Measurements from ENCODE around the gene TNFAIP8. TPM values are rescaled to one million over a fixed set of nuclear protein-coding genes. Genes with fewer than 3 reads are reported as not detected.
A peak's percentile ranks its signal among the peaks of the same experiment; 100 is the strongest.

Gene TNFAIP8
- total RNA-seq, 1 experiment from 2014 or later: 45.3 TPM

DNA sequence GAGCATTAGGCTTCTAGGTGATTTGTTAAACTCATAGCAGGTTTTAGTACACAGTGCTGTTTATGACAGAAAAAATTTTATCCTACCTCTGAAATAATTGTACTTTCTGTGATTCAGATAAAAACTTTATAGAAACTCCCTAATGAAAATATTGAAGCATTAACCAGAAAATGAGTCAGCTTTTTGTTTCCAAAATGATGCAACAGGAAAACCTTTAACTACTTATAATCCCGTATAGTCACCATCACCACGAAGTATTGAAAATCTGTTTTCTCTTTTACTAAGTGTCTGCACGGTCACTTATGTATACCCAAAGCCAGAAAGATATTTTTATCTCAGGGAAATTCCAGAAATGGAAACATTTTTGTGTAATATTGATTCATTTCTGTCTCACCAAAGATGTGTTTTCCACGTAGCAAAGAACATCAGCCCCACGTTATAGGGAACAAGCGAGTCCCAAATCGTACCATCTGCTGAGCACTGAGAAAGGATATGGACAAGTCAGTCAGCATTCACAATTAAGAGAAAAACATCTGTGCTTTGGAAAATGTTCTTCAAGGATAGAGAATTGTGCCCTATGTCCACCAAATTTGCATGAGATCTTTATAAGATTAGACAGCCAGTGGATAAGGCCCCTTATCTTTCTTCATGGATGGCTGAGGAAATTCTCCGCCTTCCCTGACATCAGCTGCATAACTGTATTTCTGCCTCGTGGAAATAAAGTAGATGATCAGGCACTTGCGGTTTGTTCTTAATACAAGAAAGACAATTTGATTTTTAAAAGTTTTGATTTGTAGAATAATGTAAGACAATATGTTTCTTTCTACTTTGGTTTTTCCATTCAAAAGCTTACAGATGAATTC lies 41.9 kb downstream of the TNFAIP8 start:
- Histone ChIP-seq H3K27ac (no peak overlapping the region), H3K9me3 (replicated peaks) (no peaks in the 10 kb centered on the region), H3K4me3 (no peak overlapping the region), H3K27me3 (no peaks in the 10 kb centered on the region), H3K4me1 (peaks cover 7% of the 10 kb centered on the region; the same call in 1 of the 2 replicates), H3K36me3 (peaks cover 6% of the 10 kb centered on the region)
- no peak for DNase-seq

DNA sequence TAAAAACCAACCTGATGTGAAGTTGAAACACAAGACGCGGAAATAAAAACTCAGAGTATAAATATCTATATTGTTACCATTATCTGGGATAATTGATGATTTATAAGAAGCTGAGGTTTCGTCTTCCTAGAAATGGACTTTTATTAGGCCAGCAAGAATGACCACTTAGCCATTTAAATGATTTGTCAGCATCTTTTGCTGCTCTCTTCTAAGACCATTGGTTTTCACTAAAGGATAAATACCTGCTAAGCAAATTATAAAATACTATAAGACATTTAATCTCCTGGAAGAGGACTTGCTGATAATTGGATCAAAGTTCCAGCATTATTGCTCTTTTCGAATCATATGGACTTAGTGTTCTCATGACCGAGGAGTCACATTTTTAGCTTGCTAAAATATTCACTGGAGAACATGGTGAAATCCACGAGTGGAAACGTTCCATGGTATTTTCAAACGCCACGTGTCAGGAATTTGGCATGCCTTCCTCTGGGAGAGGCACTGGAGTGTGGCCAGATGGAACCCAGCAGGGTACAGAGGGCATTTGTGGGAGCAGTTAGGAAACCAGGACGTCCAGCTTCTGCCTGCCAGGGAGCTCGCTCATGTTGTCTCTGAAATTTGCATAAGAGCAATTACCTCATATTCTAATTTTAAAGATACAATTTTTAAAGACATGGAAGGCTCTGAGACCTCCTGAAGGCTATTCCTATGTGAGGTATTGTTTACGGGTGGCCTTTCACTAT lies 43.1 kb downstream of the TNFAIP8 start:
- H3K9me3 ChIP-seq (replicated peaks): no peaks in the 10 kb centered on the region
- no peak for DNase-seq
- H3K27me3 ChIP-seq: no peaks in the 10 kb centered on the region
- peaks cover 7% of the 10 kb centered on the region; the same call in 1 of the 2 replicates for H3K4me1 ChIP-seq
- no peak overlapping the region for H3K27ac ChIP-seq
- H3K4me3 ChIP-seq: no peak overlapping the region
- H3K36me3 ChIP-seq: no peaks in the 10 kb centered on the region; the same call in 1 of the 2 replicates

DNA sequence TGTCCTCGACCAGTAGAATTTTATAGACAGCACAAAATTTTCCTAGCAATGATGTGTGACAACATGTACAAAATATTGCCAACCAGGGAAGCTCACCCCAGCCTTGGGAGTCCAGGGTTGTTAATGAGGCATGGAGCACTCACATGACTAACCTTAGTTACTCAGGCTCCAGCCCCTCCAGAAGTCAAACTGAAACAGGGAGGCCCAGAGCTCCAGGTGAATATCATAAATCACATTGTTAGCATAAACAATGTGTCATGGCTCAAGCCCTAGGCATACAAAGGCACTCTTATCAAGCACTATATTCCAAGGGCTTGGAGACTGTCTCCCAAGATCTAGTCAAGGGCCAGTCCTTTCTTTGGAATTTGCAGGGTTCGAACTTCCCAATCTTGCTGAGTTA lies 44.4 kb downstream of the TNFAIP8 start:
- Histone ChIP-seq H3K27me3 (no peaks in the 10 kb centered on the region), H3K36me3 (no peaks in the 10 kb centered on the region), H3K27ac (no peak overlapping the region), H3K4me1 (peaks cover 7% of the 10 kb centered on the region; the same call in 1 of the 2 replicates), H3K4me3 (no peak overlapping the region), H3K9me3 (replicated peaks) (no peaks in the 10 kb centered on the region)
- peak in 1 of 2 experiments; percentile 39 for DNase-seq

DNA sequence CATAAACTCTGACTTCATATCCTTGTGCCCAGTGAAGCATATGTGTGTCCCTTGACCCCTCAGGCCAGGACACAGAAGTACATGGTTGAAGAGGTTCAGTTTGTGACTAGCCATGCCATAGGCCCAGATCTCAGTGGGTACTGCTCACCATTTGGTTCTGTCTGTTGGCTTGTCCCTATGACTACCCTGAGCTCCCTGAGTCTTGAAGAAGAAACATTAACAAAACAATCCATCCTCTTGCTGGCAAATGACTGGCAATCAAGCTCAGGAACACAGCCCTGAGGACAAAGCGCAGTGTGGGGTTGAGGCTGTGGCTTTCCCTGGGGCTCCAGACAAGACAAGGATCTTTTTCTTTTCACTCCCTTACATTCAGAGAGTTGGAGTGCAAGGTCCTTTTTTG lies 46.3 kb downstream of the TNFAIP8 start:
- DNase-seq: no peak
- no peaks in the 10 kb centered on the region for H3K27me3 ChIP-seq
- H3K36me3 ChIP-seq: no peaks in the 10 kb centered on the region
- no peak overlapping the region for H3K27ac ChIP-seq
- H3K9me3 ChIP-seq (replicated peaks): no peaks in the 10 kb centered on the region
- H3K4me1 ChIP-seq: peaks cover 7% of the 10 kb centered on the region; the same call in 1 of the 2 replicates
- H3K4me3 ChIP-seq: no peak overlapping the region

DNA sequence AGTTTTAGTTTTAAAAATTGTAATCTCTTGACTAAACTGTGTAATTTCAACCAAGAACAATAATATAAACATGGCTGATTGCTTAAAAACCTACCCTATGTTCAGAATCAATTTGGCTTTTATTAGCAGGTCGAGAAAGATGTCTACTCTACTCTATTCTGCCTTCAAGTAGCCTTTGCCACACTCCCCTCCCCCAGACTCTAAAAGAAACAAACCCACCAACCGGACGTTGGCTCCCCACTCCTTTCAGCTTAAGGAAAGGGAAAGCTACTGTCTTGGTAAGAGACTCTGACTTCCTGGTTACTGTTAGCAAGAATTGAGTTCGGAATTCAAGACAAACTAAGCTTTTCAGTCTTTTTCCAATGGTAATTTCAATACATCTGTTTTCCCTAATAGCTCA lies 46.7 kb downstream of the TNFAIP8 start:
- H3K4me3 ChIP-seq: no peak overlapping the region
- no peaks in the 10 kb centered on the region for H3K9me3 ChIP-seq (replicated peaks)
- H3K27me3 ChIP-seq: no peaks in the 10 kb centered on the region
- H3K36me3 ChIP-seq: no peaks in the 10 kb centered on the region
- peaks cover 7% of the 10 kb centered on the region; the same call in 1 of the 2 replicates for H3K4me1 ChIP-seq
- DNase-seq: no peak
- no peak overlapping the region for H3K27ac ChIP-seq

DNA sequence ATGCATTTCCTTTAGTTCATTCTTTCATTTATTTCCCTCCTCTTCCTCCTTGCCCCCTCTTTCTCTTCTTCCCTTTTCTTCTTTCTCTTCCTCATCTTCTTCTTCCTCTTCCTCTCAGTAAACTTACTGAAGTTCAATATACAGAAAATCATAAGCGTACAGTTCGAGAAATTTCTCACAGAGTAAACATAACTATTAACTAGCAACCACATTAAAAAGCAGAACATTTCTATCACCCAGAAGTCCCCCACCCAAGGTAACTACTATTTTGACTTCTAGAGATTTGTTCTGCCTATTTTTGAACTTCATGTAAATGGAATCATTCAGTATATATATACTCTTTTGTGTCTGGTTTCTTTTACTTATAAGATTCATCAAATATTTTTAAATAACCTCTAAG lies 48.2 kb downstream of the TNFAIP8 start:
- peaks cover 7% of the 10 kb centered on the region; the same call in 1 of the 2 replicates for H3K4me1 ChIP-seq
- no peak overlapping the region for H3K27ac ChIP-seq
- H3K27me3 ChIP-seq: no peaks in the 10 kb centered on the region
- no peaks in the 10 kb centered on the region for H3K36me3 ChIP-seq
- DNase-seq: no peak
- no peaks in the 10 kb centered on the region for H3K9me3 ChIP-seq (replicated peaks)
- no peak overlapping the region for H3K4me3 ChIP-seq

DNA sequence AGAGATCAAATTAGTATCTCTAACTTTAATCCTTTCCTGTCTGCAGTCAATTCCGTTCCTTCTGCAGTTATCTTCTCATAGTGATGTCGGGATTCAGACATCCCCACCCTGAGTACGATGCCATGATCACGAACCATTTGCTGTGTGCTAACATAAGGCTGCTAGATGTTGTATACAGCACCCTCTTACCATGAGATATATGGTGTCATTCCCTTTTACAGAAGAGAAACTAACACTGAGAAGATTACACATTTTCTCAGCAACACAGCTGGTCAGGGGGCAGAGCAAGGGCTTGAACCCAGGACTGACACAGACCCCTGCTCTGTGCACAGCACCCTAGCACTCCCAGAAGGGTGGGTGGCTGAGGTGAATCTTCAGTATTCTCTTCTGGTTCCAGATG lies 49.6 kb downstream of the TNFAIP8 start:
- Histone ChIP-seq H3K27me3 (no peaks in the 10 kb centered on the region), H3K36me3 (no peaks in the 10 kb centered on the region), H3K9me3 (replicated peaks) (no peaks in the 10 kb centered on the region), H3K4me3 (no peak overlapping the region), H3K4me1 (peaks cover 1% of the 10 kb centered on the region; the same call in 1 of the 2 replicates), H3K27ac (no peak overlapping the region)
- no peak for DNase-seq

DNA sequence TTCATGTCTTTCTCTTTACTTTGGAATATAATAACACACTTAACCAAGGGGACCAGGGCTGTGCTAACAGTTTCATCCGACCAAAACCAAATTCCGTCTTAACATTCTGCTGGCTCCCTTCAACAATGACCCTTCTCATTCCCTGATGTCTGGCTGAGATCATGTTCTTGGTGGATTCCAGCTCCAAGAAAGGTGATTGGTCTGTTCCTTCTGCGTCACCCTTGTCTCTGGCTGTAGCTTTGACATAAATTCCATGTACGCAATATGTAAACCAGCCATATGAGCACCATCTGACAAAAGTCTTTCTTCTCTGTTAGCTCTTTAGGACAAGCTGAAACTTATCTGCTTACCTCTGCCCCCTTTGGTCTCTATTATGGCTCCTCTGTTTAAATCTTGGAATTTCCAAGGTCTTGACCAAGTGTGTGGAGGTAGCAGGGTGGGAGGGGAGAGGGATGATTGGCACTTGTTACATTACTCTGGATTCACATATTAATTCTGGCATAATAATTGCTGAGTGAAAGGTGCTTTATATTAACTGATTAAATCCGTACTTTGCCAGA lies 50.8 kb downstream of the TNFAIP8 start:
- no peak for DNase-seq

DNA sequence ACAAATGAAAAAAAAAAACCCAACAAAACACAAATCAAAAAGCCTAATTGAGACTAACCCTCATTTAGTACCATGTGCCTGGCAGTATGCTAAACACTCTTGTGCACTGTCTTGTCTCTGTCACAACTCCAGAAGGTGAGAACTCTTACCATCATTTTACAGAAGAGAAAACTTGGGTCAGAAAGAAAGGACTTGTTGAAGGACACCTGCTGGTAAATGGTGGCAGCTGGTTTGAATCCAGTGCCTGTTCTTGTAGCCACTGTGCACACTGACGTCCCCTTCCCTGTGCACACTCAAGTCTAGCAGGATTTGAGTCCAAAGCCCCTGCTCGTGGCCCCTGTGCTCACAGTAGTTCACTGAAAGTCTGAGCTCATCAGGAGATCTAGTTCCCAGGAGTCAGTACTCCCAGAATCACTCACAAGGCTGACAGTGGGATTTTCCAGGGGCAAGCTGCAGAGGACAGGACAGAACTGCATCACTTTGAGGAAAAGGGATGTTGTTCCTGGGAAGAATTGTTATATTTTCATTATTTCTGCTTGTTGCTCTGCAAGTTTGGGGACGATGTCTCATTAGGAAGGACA lies 53.5 kb downstream of the TNFAIP8 start:
- Histone ChIP-seq H3K27me3 (no peaks in the 10 kb centered on the region), H3K36me3 (no peaks in the 10 kb centered on the region), H3K4me3 (no peak overlapping the region), H3K9me3 (replicated peaks) (no peaks in the 10 kb centered on the region), H3K27ac (no peak overlapping the region), H3K4me1 (no peaks in the 10 kb centered on the region)
- DNase-seq: no peak

More for the DNA sequence above, 50.8 kb downstream of the TNFAIP8 start:
- Histone ChIP-seq H3K27ac (no peak overlapping the region), H3K36me3 (no peaks in the 10 kb centered on the region), H3K4me3 (no peak overlapping the region), H3K4me1 (no peaks in the 10 kb centered on the region), H3K9me3 (replicated peaks) (no peaks in the 10 kb centered on the region), H3K27me3 (no peaks in the 10 kb centered on the region)

DNA sequence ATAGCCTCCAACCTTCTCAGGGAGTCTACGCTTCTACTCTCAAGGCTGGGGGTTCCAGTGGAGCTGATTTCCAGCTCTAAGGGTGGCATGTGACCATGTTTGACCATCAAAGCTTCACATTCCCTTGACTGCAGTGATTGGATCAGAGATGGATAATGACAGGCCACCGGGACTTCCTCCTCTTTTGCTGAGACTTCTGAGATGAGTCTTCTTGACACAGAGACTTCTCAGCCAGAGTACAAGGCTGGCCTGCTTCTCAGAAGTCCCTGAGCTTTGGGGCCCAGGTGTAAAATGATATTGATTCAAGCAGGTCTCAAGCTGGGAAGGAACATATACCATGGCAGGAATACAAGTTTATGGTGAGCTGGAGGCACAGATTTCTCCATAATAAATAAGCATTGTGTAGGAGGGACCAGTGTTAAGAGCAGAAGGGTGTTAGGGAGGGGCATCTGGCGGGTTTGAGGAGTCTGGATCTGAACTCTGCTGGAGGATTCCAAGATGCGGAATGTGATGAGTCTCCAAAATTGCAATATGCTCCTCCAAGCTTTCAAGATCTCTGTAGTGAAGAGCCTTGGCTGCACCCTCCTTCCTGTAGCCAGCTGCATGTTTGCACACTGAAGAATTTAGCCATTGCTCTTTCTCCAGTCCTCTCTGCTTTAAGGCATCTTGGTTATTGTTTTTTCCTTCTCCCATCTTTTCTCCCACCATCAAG lies 54.8 kb downstream of the TNFAIP8 start:
- no peak for DNase-seq
- Histone ChIP-seq H3K27ac (no peak overlapping the region), H3K27me3 (no peaks in the 10 kb centered on the region), H3K4me1 (no peaks in the 10 kb centered on the region), H3K4me3 (no peak overlapping the region), H3K36me3 (no peaks in the 10 kb centered on the region), H3K9me3 (replicated peaks) (no peaks in the 10 kb centered on the region)

DNA sequence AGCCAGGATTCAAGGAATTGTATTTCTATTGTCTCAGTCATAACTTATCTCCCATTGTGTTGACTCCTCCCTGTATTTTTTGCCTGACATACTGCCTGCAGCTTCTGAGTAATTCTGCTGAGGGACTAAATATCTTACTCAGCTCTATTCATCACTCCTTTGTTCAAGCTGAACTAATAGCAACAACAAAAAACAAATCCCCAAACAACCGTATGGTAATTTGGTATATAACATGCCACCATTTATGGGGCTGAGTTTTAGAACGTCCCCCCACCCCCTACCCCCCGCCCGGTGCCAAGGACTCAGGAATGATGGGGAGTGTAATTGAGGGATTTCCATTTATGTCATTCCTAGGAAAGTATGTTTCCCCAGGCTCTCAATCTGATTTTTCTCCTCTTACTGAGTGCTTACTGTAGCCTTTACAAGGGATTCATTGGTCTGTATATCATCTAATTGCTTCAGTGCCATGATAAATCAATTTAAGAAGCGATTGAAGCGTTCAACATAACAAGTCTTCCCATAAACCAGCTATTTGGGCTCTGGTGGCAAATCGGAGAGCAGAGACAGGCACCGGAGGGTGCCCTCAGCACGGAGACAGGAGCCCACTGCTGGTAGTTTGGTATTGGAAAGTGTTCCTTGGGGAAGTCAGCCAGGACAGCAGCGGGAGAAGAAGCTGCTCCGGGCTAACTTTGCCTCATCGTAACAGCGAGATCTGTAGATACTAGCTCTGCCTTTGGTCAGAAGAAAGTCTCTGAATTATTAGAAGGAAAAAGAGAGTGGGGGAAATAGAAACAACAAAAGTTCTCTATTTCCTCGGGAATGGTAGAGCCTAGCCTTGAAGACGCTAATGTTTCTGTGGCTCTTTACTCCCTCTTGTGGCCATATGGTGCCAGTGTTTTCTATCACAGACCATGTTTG lies 55.8 kb downstream of the TNFAIP8 start:
- H3K27ac ChIP-seq: peak overlapping the region; percentile 29; the same call in 1 of the 2 replicates
- no peaks in the 10 kb centered on the region for H3K27me3 ChIP-seq
- DNase-seq: peak; percentile 69 to 91
- H3K9me3 ChIP-seq (replicated peaks): no peaks in the 10 kb centered on the region
- no peaks in the 10 kb centered on the region for H3K36me3 ChIP-seq
- peak overlapping the region; percentile 60 for H3K4me3 ChIP-seq
- no peaks in the 10 kb centered on the region for H3K4me1 ChIP-seq

DNA sequence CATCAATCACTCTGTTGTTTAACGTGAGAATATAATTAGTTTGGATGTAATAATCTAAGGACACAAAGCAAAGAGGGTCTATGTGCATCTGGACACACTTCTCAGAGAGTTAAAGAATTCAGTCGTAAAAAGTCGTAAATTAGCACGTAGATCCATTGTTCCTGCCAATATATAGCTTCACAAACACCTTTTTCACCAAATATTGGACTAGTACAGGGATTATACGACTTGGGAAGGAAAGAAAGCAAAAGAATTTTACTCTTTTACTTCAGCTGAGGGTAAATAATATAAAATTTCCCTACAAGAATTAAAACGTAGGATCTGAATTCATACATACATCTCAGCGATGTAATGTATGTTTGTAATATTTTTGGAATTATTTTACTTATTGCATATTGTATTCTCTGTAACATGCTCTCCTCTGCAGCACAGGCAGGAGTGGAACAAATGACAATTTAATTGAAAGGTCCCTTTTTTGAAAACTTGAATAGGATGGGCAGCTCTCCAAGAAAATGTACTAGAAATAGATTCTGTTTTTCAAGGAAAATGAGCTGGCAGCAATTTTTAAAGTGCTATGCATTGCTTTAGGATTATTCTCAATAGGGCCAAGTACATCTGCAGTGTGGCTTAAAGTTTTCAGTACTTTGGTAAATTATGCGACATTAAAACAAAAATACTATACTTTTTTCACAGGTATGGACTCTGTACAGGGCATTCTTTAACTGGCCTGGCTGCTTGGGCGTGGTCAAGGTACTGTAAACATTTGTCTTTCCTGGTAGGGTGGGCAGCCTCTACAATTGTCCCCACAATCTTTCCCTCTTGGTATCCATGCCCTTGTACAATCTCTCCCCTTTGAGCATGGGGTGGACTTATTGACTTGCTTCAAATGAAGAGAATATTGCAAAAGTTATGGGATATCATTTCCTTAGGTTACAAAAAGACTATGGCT lies 56.7 kb downstream of the TNFAIP8 start:
- no peak overlapping the region for H3K27ac ChIP-seq
- no peaks in the 10 kb centered on the region for H3K36me3 ChIP-seq
- H3K4me1 ChIP-seq: no peaks in the 10 kb centered on the region
- H3K4me3 ChIP-seq: peak overlapping the region; percentile 60
- no peaks in the 10 kb centered on the region for H3K27me3 ChIP-seq
- no peaks in the 10 kb centered on the region for H3K9me3 ChIP-seq (replicated peaks)
- DNase-seq: no peak

Data from SJCRH30 (cell line).